ENCODE results near the gene SIGLECL1.

GRCh38 chr19:51296336-51297093 lies 45.6 kb downstream of the SIGLECL1 start:
- TF ChIP-seq CTCF (conservative IDR thresholded peaks at IDR 0.05; ENCODE audit: low read depth in 2 of 2): peak; percentile 41 to 84
- no peak for TF ChIP-seq EZH2 (IDR thresholded peaks at IDR 0.05; ENCODE audit: low read depth, unreplicated experiment)
- no peak for TF ChIP-seq JUNB (IDR thresholded peaks at IDR 0.05; ENCODE audit: unreplicated experiment)
- no peak for TF ChIP-seq REST (IDR thresholded peaks at IDR 0.05; ENCODE audit: unreplicated experiment)
- TF ChIP-seq STAT1 (IDR thresholded peaks at IDR 0.05; ENCODE audit: unreplicated experiment): no peak

All from GM23338 (cell line).